HG02943 (cell line): ENCODE measurements around the gene HSD11B2.

ENCODE experiments used
- ATAC-seq: cut with Tn5 transposase; IDR thresholded peaks from one replicate; pipeline ENCODE4 v1.9.1; 2021; ENCODE audit warnings: mild to moderate bottlenecking, low read depth, moderate library complexity; ENCODE audit not compliant: unreplicated experiment

The HSD11B2 gene

GRCh38 chr16:67470359-67470758, 39.4 kb downstream of the HSD11B2 start:
- ATAC-seq = no peak

GRCh38 chr16:67471758-67472384, 41.0 kb downstream of the HSD11B2 start:
- no peak for ATAC-seq

GRCh38 chr16:67474551-67475455, 43.9 kb downstream of the HSD11B2 start:
- ATAC-seq = no peak

GRCh38 chr16:67477960-67478554, 47.1 kb downstream of the HSD11B2 start:
- no peak for ATAC-seq

- peak; percentile 92 for ATAC-seq
These were observed 50.1 kb downstream of the HSD11B2 start, which contains the start of gene ATP6V0D1 for GRCh38 chr16:67480833-67481560. Gene ATP6V0D1 (minus strand): TSS chr16:67481157. CDS start chr16:67481086, 71 bp downstream.

GRCh38 chr16:67481561-67482232, 50.8 kb downstream of the HSD11B2 start:
- peak; percentile 14 for ATAC-seq

GRCh38 chr16:67482233-67482924, 51.5 kb downstream of the HSD11B2 start:
- no peak for ATAC-seq

GRCh38 chr16:67483150-67483549, 52.2 kb downstream of the HSD11B2 start, which contains the start of gene AGRP:
Gene AGRP (minus strand): TSS chr16:67483547. CDS start chr16:67483398, 149 bp downstream.
- no peak for ATAC-seq

- ATAC-seq = no peak
These were observed 53.0 kb downstream of the HSD11B2 start for GRCh38 chr16:67483731-67484525.

- no peak for ATAC-seq
These were observed 55.9 kb downstream of the HSD11B2 start for GRCh38 chr16:67486805-67487204.
